ENCODE results near the gene CREB1.

CREB1 gene

GRCh38 chr2:207599636-207600035, 69.9 kb downstream of the CREB1 start:
- Histone ChIP-seq H3K27me3 (ENCODE audit: insufficient read depth, poor library complexity, severe bottlenecking) (no peaks in the 10 kb centered on the region), H3K27ac (replicated peaks) (no peak overlapping the region), H3K4me3 (replicated peaks; ENCODE audit: insufficient read depth, low read length) (no peak overlapping the region)
- TF ChIP-seq GABPA (IDR thresholded peaks at IDR 0.05; ENCODE audit: low read depth) (no peak), REST (IDR thresholded peaks at IDR 0.05; ENCODE audit: insufficient replicate concordance, low read depth) (no peak), SPI1 (IDR thresholded peaks at IDR 0.05; ENCODE audit: borderline replicate concordance, low read depth) (no peak), CTCF (IDR thresholded peaks at IDR 0.05; ENCODE audit: insufficient read depth, low read length) (no peak), POLR2AphosphoS5 (IDR thresholded peaks at IDR 0.05; ENCODE audit: low read depth) (no peak)
- no peak for DNase-seq (ENCODE audit: low read depth in 1 of 2, low spot score in 1 of 2)

GRCh38 chr2:207600231-207600630, 70.5 kb downstream of the CREB1 start:
- H3K27ac ChIP-seq (replicated peaks), result no peak overlapping the region
- TF ChIP-seq SPI1 (IDR thresholded peaks at IDR 0.05; ENCODE audit: borderline replicate concordance, low read depth) (no peak), GABPA (IDR thresholded peaks at IDR 0.05; ENCODE audit: low read depth) (no peak), POLR2AphosphoS5 (IDR thresholded peaks at IDR 0.05; ENCODE audit: low read depth) (no peak), REST (IDR thresholded peaks at IDR 0.05; ENCODE audit: insufficient replicate concordance, low read depth) (no peak), CTCF (IDR thresholded peaks at IDR 0.05; ENCODE audit: insufficient read depth, low read length) (no peak)
- no peak for DNase-seq (ENCODE audit: low read depth in 1 of 2, low spot score in 1 of 2)
- no peak overlapping the region for H3K4me3 ChIP-seq (replicated peaks; ENCODE audit: insufficient read depth, low read length)
- no peaks in the 10 kb centered on the region for H3K27me3 ChIP-seq (ENCODE audit: insufficient read depth, poor library complexity, severe bottlenecking)

- no peaks in the 10 kb centered on the region for H3K27me3 ChIP-seq (ENCODE audit: insufficient read depth, poor library complexity, severe bottlenecking)
- no peak for DNase-seq (ENCODE audit: low read depth in 1 of 2, low spot score in 1 of 2)
- no peak overlapping the region for H3K27ac ChIP-seq (replicated peaks)
- TF ChIP-seq CTCF (IDR thresholded peaks at IDR 0.05; ENCODE audit: insufficient read depth, low read length) (no peak), POLR2AphosphoS5 (IDR thresholded peaks at IDR 0.05; ENCODE audit: low read depth) (no peak), REST (IDR thresholded peaks at IDR 0.05; ENCODE audit: insufficient replicate concordance, low read depth) (no peak), SPI1 (IDR thresholded peaks at IDR 0.05; ENCODE audit: borderline replicate concordance, low read depth) (no peak), GABPA (IDR thresholded peaks at IDR 0.05; ENCODE audit: low read depth) (no peak)
- no peak overlapping the region for H3K4me3 ChIP-seq (replicated peaks; ENCODE audit: insufficient read depth, low read length)
Measured at GRCh38 chr2:207601774-207602173, 72.0 kb downstream of the CREB1 start.
